CD4-positive, alpha-beta T cell treated with Interleukin-6 for 4 hours (primary cell): ENCODE measurements around the gene PASK.

Source experiments
- DNase-seq: peaks from one replicate; pipeline ENCODE4 v3.0.0-alpha.2; 2020; ENCODE audit warnings: mixed read lengths

PASK gene

GRCh38 chr2:241179899-241180298 is 30.6 kb upstream of the PASK start:
- no peak for DNase-seq

GRCh38 chr2:241178961-241179360 is 29.7 kb upstream of the PASK start:
- DNase-seq: no peak

- DNase-seq: no peak
Observed at GRCh38 chr2:241177526-241178334, 28.5 kb upstream of the PASK start.

GRCh38 chr2:241173557-241173956 is 24.3 kb upstream of the PASK start:
- DNase-seq: no peak

GRCh38 chr2:241168366-241168765 is 19.1 kb upstream of the PASK start:
- DNase-seq: no peak

- DNase-seq: no peak
Observed at GRCh38 chr2:241163601-241164118, 14.4 kb upstream of the PASK start.

- DNase-seq: no peak
Observed at GRCh38 chr2:241161646-241162281, 12.5 kb upstream of the PASK start.

GRCh38 chr2:241160318-241160717 is 11.0 kb upstream of the PASK start:
- DNase-seq: no peak

- DNase-seq: no peak
Observed at GRCh38 chr2:241159116-241159515, 9.8 kb upstream of the PASK start.

- no peak for DNase-seq
Observed at GRCh38 chr2:241158546-241158900, 9.3 kb upstream of the PASK start.

GRCh38 chr2:241157841-241158545 is 8.7 kb upstream of the PASK start:
- no peak for DNase-seq

GRCh38 chr2:241156971-241157441 is 7.7 kb upstream of the PASK start:
- DNase-seq: no peak

- no peak for DNase-seq
Observed at GRCh38 chr2:241155936-241156335, 6.7 kb upstream of the PASK start.

GRCh38 chr2:241154915-241155314 is 5.6 kb upstream of the PASK start:
- no peak for DNase-seq

- DNase-seq: no peak
Observed at GRCh38 chr2:241153616-241154015, 4.3 kb upstream of the PASK start.

- DNase-seq: no peak
Observed at GRCh38 chr2:241151934-241152660, 2.8 kb upstream of the PASK start.

GRCh38 chr2:241150660-241151530 is 1.6 kb upstream of the PASK start:
- DNase-seq: no peak

- DNase-seq: peak; percentile 96
Observed at GRCh38 chr2:241149925-241150659, 820 bp upstream of the PASK start, which contains the start of gene PPP1R7. PPP1R7 (plus strand) TSS chr2:241150467; CDS start chr2:241150496, 29 bp downstream.

GRCh38 chr2:241149675-241149924 is 328 bp upstream of the PASK start:
- no peak for DNase-seq

- no peak for DNase-seq
Observed at GRCh38 chr2:241148239-241148638, 1.0 kb downstream of the PASK start.

GRCh38 chr2:241147336-241147735 is 1.9 kb downstream of the PASK start:
- DNase-seq: no peak
